GM21619 (cell line): ENCODE measurements around the gene NPSR1.
"Not testable (repeated sequence)": the region's sequence is repeated elsewhere in the genome, so short reads cannot be mapped to it uniquely, and the experiment has no call there.

ENCODE experiments used
- ATAC-seq: cut with Tn5 transposase; IDR thresholded peaks from one replicate; pipeline ENCODE4 v1.9.1; 2021; ENCODE audit not compliant: unreplicated experiment

The NPSR1 gene

GRCh38 chr7:34867341-34867740, 209.3 kb downstream of the NPSR1 start:
- ATAC-seq = not testable (repeated sequence)

DNA sequence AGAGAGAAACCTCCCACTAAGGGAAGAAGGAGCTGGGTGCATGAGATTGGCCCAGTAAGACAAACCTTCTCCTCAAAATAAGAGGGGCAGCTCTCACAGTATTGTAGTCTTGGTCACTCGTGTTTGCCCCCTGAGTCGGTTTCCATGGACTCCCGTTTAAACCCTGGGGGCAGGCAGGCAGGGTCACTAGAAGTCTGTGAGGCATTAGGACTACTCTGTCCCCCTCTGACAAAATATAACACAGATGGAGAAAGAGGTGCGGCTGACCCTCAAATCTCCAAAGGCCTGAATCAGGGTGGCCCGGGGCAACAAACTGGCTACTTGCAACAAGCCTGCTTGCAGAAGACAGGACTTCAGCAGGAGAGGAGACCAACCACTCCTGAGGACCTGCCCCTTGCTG, 210.6 kb downstream of the NPSR1 start:
- ATAC-seq = not testable (repeated sequence)

DNA sequence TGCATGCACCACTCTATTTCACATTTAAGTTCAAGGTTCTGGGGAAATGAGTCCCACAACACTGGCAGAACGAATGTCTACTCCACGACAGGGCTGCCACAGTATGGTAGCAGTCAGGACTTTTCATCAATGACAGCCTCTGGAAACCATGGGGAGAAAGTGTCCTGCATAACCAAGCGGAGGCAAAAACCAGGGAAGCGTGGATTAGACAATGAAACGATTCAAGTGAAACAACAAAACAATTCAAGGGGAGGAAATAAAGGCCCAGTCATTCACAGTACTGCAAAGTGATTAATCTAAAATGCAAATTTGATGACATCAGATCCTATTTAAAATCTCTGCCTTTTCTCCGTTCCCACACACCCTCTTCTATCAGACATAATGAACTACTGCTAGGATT, 211.0 kb downstream of the NPSR1 start:
- ATAC-seq = no peak

DNA sequence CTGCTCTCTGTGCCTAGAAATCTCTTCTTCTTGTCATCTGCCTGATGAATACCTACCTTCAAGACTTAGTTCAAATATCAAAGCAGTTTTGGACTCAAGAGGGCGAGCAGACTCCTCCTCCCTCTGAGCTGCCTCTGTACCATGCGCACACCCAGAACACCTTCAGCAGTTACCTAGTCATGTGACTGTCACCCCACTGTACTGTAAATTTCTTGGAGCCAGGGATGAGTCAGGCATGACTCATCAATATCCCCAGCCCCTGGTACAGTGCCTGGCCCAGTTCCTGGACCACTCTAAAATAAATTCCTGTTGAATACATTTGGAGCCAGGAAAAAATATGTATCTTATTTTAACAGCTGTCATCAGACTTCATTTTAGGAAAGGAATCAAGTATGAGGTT, 212.0 kb downstream of the NPSR1 start:
- not testable (repeated sequence) for ATAC-seq

GRCh38 chr7:34874329-34874728, 216.3 kb downstream of the NPSR1 start:
- not testable (repeated sequence) for ATAC-seq

GRCh38 chr7:34875481-34875880, 217.5 kb downstream of the NPSR1 start:
- ATAC-seq = no peak

- not testable (repeated sequence) for ATAC-seq
Measured at GRCh38 chr7:34878944-34879735, 221.1 kb downstream of the NPSR1 start.

DNA sequence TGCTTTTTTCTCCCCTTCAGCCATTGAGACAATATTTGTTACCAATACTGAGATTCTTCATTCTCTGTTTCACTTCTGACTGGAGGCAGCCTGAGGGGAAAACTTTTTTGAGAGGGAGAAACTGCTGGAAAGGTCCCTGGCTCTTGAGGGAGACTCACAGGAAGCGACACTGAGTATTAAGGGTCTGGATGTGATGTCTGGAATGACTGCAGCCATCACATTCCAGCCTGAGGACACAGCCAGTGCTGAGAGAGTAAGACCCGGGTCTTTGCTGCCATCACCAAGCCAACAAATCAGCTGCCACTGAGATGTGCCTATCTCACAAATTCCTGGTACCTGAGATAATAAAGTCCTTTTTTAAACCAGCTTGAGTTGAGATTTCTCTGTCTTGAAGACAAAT, 221.9 kb downstream of the NPSR1 start:
- no peak for ATAC-seq

DNA sequence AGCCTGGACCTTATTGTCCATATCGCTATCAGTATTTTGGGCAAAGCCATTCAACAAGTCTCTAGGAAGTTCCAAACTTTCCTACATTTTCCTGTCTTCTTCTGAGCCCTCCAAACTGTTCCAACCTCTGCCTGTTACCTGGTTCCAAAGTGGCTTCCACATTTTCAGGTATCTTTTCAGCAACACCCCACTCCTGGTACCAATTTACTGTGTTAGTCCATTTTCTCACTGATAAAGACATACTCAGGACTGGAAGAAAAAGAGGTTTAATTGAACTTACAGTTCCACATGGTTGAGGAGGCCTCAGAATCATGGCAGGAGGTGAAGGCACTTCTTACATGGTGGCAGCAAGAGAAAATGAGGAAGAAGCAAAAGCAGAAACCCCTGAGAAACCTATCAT, 225.8 kb downstream of the NPSR1 start:
- ATAC-seq = not testable (repeated sequence)

- ATAC-seq = no peak
Measured at GRCh38 chr7:34886856-34887255, 228.8 kb downstream of the NPSR1 start.

- ATAC-seq = no peak
Measured at GRCh38 chr7:34889951-34890350, 231.9 kb downstream of the NPSR1 start.

DNA sequence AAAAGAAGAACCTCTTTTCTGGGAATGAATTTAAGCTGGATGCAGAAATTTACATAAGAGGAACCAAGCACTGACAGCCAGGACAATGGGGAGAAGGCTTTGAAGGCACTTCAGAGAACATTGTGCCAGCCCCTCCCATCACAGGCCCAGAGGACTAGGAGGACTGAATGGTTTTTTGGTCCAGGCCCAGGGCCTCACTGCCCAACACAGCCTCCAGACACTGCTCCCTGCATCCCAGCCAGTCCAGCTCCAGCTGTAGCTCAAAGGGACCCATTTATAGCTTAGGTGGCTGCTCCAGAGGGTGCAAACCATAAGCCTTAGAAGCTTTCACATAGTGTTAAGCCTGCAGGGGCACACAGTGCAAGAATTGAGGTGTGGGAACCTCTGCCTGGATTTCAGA, 237.2 kb downstream of the NPSR1 start:
- ATAC-seq = no peak
